H1 (cell line): Measurements from ENCODE around the gene CDKN1B. TPM values are rescaled to one million over a fixed set of nuclear protein-coding genes. Genes with fewer than 3 reads are reported as not detected.

Experiments used
- CTCF ChIA-PET: fragments of 300-600 bp; sonication (Branson Sonifier 250); formaldehyde crosslinking; loops from one replicate; lab custom pipeline; 2021; ENCODE audit not compliant: partially characterized antibody; lab: Charles Lee
- POLR2A ChIA-PET: fragments of 300-600 bp; sonication (Branson Sonifier 250); formaldehyde crosslinking; loops from one replicate; lab custom pipeline; 2021; ENCODE audit warnings: inconsistent platforms; ENCODE audit not compliant: partially characterized antibody; lab: Charles Lee
- DNase-seq, 2 experiments: peaks; one replicate each; pipeline versions ENCODE4 v3.0.0 to v3.0.0-alpha.2; 2010 to 2022; ENCODE audit warnings: low spot score in 2 of 2, low read depth in 1 of 2, mixed read lengths in 1 of 2
- FAIRE-seq: peaks from 2 replicates; lab custom pipeline; 2011; peaks lifted over from hg19 to GRCh38; lab: Jason Lieb, UNC
- H2AFZ ChIP-seq: 2 replicates; pipeline ENCODE4 v1.8.1; 2012; ENCODE audit warnings: low read length, inconsistent platforms
- H2AK5ac ChIP-seq: 2 replicates; pipeline ENCODE4 v1.6.1; 2013; ENCODE audit warnings: low read depth, low read length
- H2BK120ac ChIP-seq: replicated peaks from 2 replicates; pipeline ENCODE3; 2013; ENCODE audit warnings: low read depth, low read length, inconsistent platforms
- H2BK12ac ChIP-seq: 2 replicates; pipeline ENCODE4 v1.6.1; 2013; ENCODE audit warnings: low read depth, low read length
- H2BK15ac ChIP-seq: 2 replicates; pipeline ENCODE4 v1.6.1; 2013; ENCODE audit warnings: low read length
- H2BK20ac ChIP-seq: 2 replicates; pipeline ENCODE4 v1.6.1; 2013; ENCODE audit warnings: low read length
- H2BK5ac ChIP-seq: 2 replicates; pipeline ENCODE4 v1.6.1; 2013; ENCODE audit warnings: low read depth, low read length
- H3K14ac ChIP-seq: 2 replicates; pipeline ENCODE4 v1.6.1; 2013; ENCODE audit warnings: inconsistent platforms; ENCODE audit not compliant: insufficient read length
- H3K18ac ChIP-seq: 2 replicates; pipeline ENCODE4 v1.6.1; 2013; ENCODE audit warnings: low read length; ENCODE audit errors: extremely low read depth
- H3K23ac ChIP-seq: 2 replicates; pipeline ENCODE4 v1.6.1; 2013; ENCODE audit warnings: inconsistent platforms; ENCODE audit not compliant: insufficient read length
- H3K23me2 ChIP-seq: 2 replicates; pipeline ENCODE4 v1.6.1; 2013; ENCODE audit warnings: low read depth, low read length
- H3K27ac ChIP-seq: 2 replicates; pipeline ENCODE4 v1.6.1; 2011; ENCODE audit warnings: low read depth, low read length, inconsistent platforms
- H3K27me3 ChIP-seq, 4 experiments: replicated peaks in 1 of 4; 1 replicate in 1 of 4; 2 replicates in 3 of 4; pipeline versions ENCODE4 v1.6.1 to v1.8.1; 2011 to 2013; ENCODE audit warnings: low read length in 3 of 4, mild to moderate bottlenecking in 3 of 4, inconsistent platforms in 2 of 4, mixed read lengths in 2 of 4, moderate library complexity in 1 of 4; ENCODE audit not compliant: control insufficient read depth in 3 of 4, insufficient read depth in 3 of 4; ENCODE audit errors: extremely low read depth in 1 of 4
- H3K36me3 ChIP-seq, 4 experiments: 2 replicates each; pipeline versions ENCODE4 v1.6.1 to v1.8.1; 2011 to 2013; ENCODE audit warnings: mild to moderate bottlenecking in 4 of 4, low read length in 3 of 4, moderate library complexity in 2 of 4, control low read depth in 1 of 4, inconsistent platforms in 1 of 4; ENCODE audit not compliant: insufficient read depth in 4 of 4, control insufficient read depth in 2 of 4
- H3K4ac ChIP-seq: replicated peaks from 2 replicates; pipeline ENCODE3; 2013; ENCODE audit warnings: low read length, low read depth, mixed read lengths, inconsistent platforms; ENCODE audit not compliant: insufficient read length
- H3K4me1 ChIP-seq, 4 experiments: replicated peaks in 1 of 4; 1 replicate in 1 of 4; 2 replicates in 3 of 4; pipeline versions ENCODE4 v1.6.1 to v1.8.1; 2011 to 2013; ENCODE audit warnings: low read length in 3 of 4, inconsistent platforms in 2 of 4, mixed read lengths in 1 of 4; ENCODE audit not compliant: insufficient read depth in 4 of 4, control insufficient read depth in 3 of 4
- H3K4me2 ChIP-seq, 2 experiments: 2 replicates each; pipeline versions ENCODE4 v1.6.1 to v1.8.1; 2011 to 2013; ENCODE audit warnings: low read depth in 2 of 2, low read length in 2 of 2, control low read depth in 1 of 2, inconsistent platforms in 1 of 2, mild to moderate bottlenecking in 1 of 2; ENCODE audit not compliant: insufficient read depth in 1 of 2
- H3K4me3 ChIP-seq, 4 experiments: fragments of 200-600, 300-600 bp in 1 of 4; sonication (generic), shearing (Covaris generic), sonication (Bioruptor Twin) in 1 of 4; 2 replicates each; pipeline versions ENCODE4 v1.5.1 to v1.8.1; 2011 to 2016; ENCODE audit warnings: low read length in 4 of 4, low read depth in 3 of 4, control low read depth in 2 of 4, inconsistent platforms in 2 of 4, mild to moderate bottlenecking in 2 of 4, mixed read lengths in 1 of 4, moderate library complexity in 1 of 4; ENCODE audit not compliant: insufficient read depth in 2 of 4; ENCODE audit errors: extremely low read depth in 1 of 4
- H3K56ac ChIP-seq: replicated peaks from 2 replicates; pipeline ENCODE3; 2013; ENCODE audit warnings: low read depth, mild to moderate bottlenecking, mixed read lengths, low read length, inconsistent platforms; ENCODE audit not compliant: insufficient read length
- H3K79me1 ChIP-seq: 2 replicates; pipeline ENCODE4 v1.6.1; 2013; ENCODE audit warnings: low read depth, low read length, control low read depth
- H3K79me2 ChIP-seq, 2 experiments: 2 replicates each; pipeline versions ENCODE4 v1.6.1 to v1.8.1; 2012 to 2013; ENCODE audit warnings: low read length in 2 of 2, mild to moderate bottlenecking in 2 of 2, inconsistent platforms in 1 of 2; ENCODE audit not compliant: insufficient read depth in 2 of 2, control insufficient read depth in 1 of 2
- H3K9ac ChIP-seq, 4 experiments: replicated peaks in 1 of 4; 1 replicate in 1 of 4; 2 replicates in 3 of 4; pipeline versions ENCODE4 v1.6.1 to v1.8.1; 2011 to 2013; ENCODE audit warnings: low read depth in 3 of 4, low read length in 3 of 4, control low read depth in 2 of 4, mild to moderate bottlenecking in 2 of 4, moderate library complexity in 2 of 4, inconsistent platforms in 1 of 4; ENCODE audit errors: extremely low read depth in 1 of 4
- H3K9me3 ChIP-seq, 2 experiments: 2 replicates each; pipeline versions ENCODE4 v1.6.1 to v1.8.1; 2012 to 2013; ENCODE audit warnings: mild to moderate bottlenecking in 2 of 2, moderate library complexity in 2 of 2, control low read depth in 1 of 2, inconsistent platforms in 1 of 2, low read depth in 1 of 2, low read length in 1 of 2, mixed read lengths in 1 of 2; ENCODE audit not compliant: insufficient read depth in 2 of 2
- H4K20me1 ChIP-seq, 2 experiments: replicated peaks in 1 of 2; 2 replicates each; pipeline versions ENCODE3 to v1.8.1; 2011 to 2013; ENCODE audit warnings: inconsistent platforms in 2 of 2, low read length in 2 of 2, mild to moderate bottlenecking in 1 of 2; ENCODE audit not compliant: insufficient read depth in 2 of 2, control insufficient read depth in 1 of 2
- H4K5ac ChIP-seq: 2 replicates; pipeline ENCODE4 v1.6.1; 2013; ENCODE audit warnings: low read length, low read depth, mixed read lengths, inconsistent platforms; ENCODE audit not compliant: insufficient read length
- H4K8ac ChIP-seq: 2 replicates; pipeline ENCODE4 v1.8.0; 2013; ENCODE audit warnings: mild to moderate bottlenecking, moderate library complexity, low read length, inconsistent platforms; ENCODE audit not compliant: insufficient read depth; ENCODE audit errors: extremely low read depth
- H4K91ac ChIP-seq: replicated peaks from 2 replicates; pipeline ENCODE3; 2013; ENCODE audit warnings: low read length, mixed read lengths, inconsistent platforms; ENCODE audit not compliant: insufficient read length
- ASH2L ChIP-seq: fragments of 200-600, 300-600 bp; sonication (generic); IDR thresholded peaks from one replicate; pipeline ENCODE4 v1.7.1; 2017; ENCODE audit warnings: low read length
- CBX5 ChIP-seq: fragments of 300-800, 300-1000 bp; sonication (generic); IDR thresholded peaks from 2 replicates; pipeline ENCODE4 v1.7.1; 2016; ENCODE audit warnings: antibody characterized with exemption, low read length, low read depth
- CEBPB ChIP-seq: IDR thresholded peaks from 2 replicates; pipeline ENCODE4 v1.6.1; 2012; ENCODE audit warnings: low read depth, low read length
- CREB1 ChIP-seq: IDR thresholded peaks from 2 replicates; pipeline ENCODE4 v1.6.1; 2012; ENCODE audit warnings: inconsistent platforms
- HDAC2 ChIP-seq, 2 experiments: fragments of 300-600 bp in 1 of 2; sonication (generic) in 1 of 2; IDR thresholded peaks; 2 replicates each; pipeline ENCODE4 v1.6.1; 2011 to 2012; ENCODE audit warnings: low read depth in 2 of 2, low read length in 2 of 2, mild to moderate bottlenecking in 2 of 2, moderate library complexity in 2 of 2, borderline replicate concordance in 1 of 2, inconsistent platforms in 1 of 2
- KDM4A ChIP-seq: IDR thresholded peaks from one replicate; pipeline ENCODE4 v1.7.1; 2012; ENCODE audit warnings: low read depth, mild to moderate bottlenecking, moderate library complexity, low read length, inconsistent platforms; ENCODE audit not compliant: severe bottlenecking
- NRF1 ChIP-seq: IDR thresholded peaks from 2 replicates; pipeline ENCODE4 v1.6.1; 2011; ENCODE audit warnings: mild to moderate bottlenecking, low read depth, low read length, improper control_type of control experiment
- PHF8 ChIP-seq: fragments of 200-600 bp; sonication (generic); conservative IDR thresholded peaks from 2 replicates; pipeline ENCODE4 v1.7.1; 2012; ENCODE audit warnings: low read depth, mild to moderate bottlenecking, inconsistent platforms, low read length, moderate library complexity
- SUZ12 ChIP-seq: fragments of 200-600 bp; sonication (generic); IDR thresholded peaks from 2 replicates; pipeline ENCODE4 v1.6.1; 2012; ENCODE audit warnings: mild to moderate bottlenecking, inconsistent platforms, low read length, moderate library complexity, mixed read lengths
- WGBS, 2 experiments: shearing (Covaris generic) in 1 of 2; methylation state at CpG; one replicate each; pipeline versions ENCODE4 v1.1.6 to v1.1.7; 2013 to 2015; ENCODE audit warnings: low lambda C conversion rate in 2 of 2, mixed read lengths in 2 of 2, inconsistent platforms in 1 of 2, low coverage in 1 of 2, missing lambda C conversion rate in 1 of 2; ENCODE audit not compliant: insufficient replicate concordance in 2 of 2, insufficient coverage in 1 of 2, insufficient read length in 1 of 2; ENCODE audit errors: extremely low coverage in 1 of 2, missing lambda C conversion rate in 1 of 2; 5-methylcytosine and 5-hydroxymethylcytosine counted together
- polyA plus RNA-seq, 7 experiments: library from polyadenylated mRNA; depleted of rRNA in 3 of 7; stranded (reverse) in 5 of 7; unstranded in 2 of 7; fragments of >200 nt in 5 of 7; fragments of 200-250 nt in 2 of 7; gene quantifications; 1 replicate in 5 of 7; 2 replicates in 1 of 7; 4 replicates in 1 of 7; pipeline versions ENCODE4 v1.2.1 to v1.2.3, GENCODE V29; 2011 to 2013; ENCODE audit warnings: missing spikeins in 2 of 7, mixed read lengths in 2 of 7
- total RNA-seq: library from RNA; stranded (reverse); fragmentation: NEBNext Ultra II Directional; extraction: Animal tissue kit (Norgen Biotek cat#: 25700); gene quantifications from 2 replicates; pipeline ENCODE4 v1.2.1, GENCODE V29; 2021
- TF ChIP-seq, protein P1 (sequence below): IDR thresholded peaks from 2 replicates; pipeline ENCODE4 v1.6.1; 2012; ENCODE audit warnings: inconsistent platforms
- TF ChIP-seq, protein P2 (sequence below): IDR thresholded peaks from 2 replicates; pipeline ENCODE4 v1.6.1; 2011; ENCODE audit warnings: low read length, improper control_type of control experiment
- TF ChIP-seq, protein P3 (sequence below): IDR thresholded peaks from 2 replicates; pipeline ENCODE4 v1.6.1; 2012; ENCODE audit warnings: inconsistent platforms

The CDKN1B gene
- total and polyA plus RNA-seq, 2 of the 8 experiments (the other 6 are each of a cell fraction or from before 2014, with no cell fraction given): 6.5 to 27.2 TPM

DNA sequence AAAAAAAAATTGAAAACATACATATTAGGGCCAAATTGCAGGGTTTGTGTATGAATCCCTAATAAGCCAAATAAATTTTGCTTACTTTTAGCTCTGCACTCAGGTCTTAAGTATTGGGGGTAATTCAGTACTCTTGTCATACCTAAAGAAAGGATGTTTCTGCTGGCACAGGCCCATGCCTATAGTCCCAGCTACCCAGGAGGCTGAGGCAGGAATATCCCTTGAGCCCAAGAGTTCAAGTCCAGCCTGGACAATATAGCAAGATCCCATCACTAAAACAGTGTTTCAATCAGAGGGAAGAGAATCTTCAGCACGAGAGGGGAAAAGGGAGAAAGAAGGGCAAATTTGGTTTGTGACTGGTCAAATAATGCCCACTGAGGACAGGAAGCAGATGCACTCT is 17.8 kb upstream of the CDKN1B start:
- H3K4me2 ChIP-seq: no peak overlapping the region
- H3K4me1 ChIP-seq: peaks cover 0 to 13% (median 2%) of the 10 kb centered on the region in 4 experiments; a peak in 3 of 7 replicates
- no peak overlapping the region for H2BK20ac ChIP-seq
- CTCF ChIA-PET: interaction anchor here (0.7 to 2.1 kb wide), 4 partner anchors 17 to 136 kb away, joined by 3 to 8 read pairs (median 5); partner anchors contain the start of genes CDKN1B and DUSP16
- H3K27me3 ChIP-seq: no peaks in the 10 kb centered on the region
- no peak overlapping the region for H3K23ac ChIP-seq
- peak overlapping the region; percentile 45; the same call in 1 of the 2 replicates for H2BK12ac ChIP-seq
- POLR2A ChIA-PET: interaction anchor here (1.7 kb wide), 1 partner anchor 12 kb away, joined by 4 read pairs; no protein-coding TSS in a partner anchor
- H3K27ac ChIP-seq: no peak overlapping the region
- DNase-seq: no peak
- H4K8ac ChIP-seq: no peak overlapping the region
- no peaks in the 10 kb centered on the region for H3K36me3 ChIP-seq
- no peak overlapping the region for H3K18ac ChIP-seq
- 0 out of 2 replicates have a peak overlapping the region, but pooled peaks have one; percentile 55 for H2BK15ac ChIP-seq
- H3K9me3 ChIP-seq: no peaks in the 10 kb centered on the region
- H2AFZ ChIP-seq: no peak overlapping the region
- 0 out of 2 replicates have a peak overlapping the region, but pooled peaks have one; percentile 56 for H2AK5ac ChIP-seq
- 89% methylated on average over 1 of the region's 1 CpG; no CpG with 5 or more reads in 1 of the 2 experiments for WGBS, 2 experiments
- no peak for FAIRE-seq
- H3K79me2 ChIP-seq: no peaks in the 10 kb centered on the region
- no peak overlapping the region for H3K4me3 ChIP-seq
- no peak overlapping the region for H3K56ac ChIP-seq
- no peaks in the 10 kb centered on the region for H3K79me1 ChIP-seq
- no peak overlapping the region for H4K91ac ChIP-seq
- H3K23me2 ChIP-seq: peaks cover 4% of the 10 kb centered on the region; the same call in 1 of the 2 replicates
- H3K9ac ChIP-seq: no peak overlapping the region
- no peaks in the 10 kb centered on the region for H4K20me1 ChIP-seq
- no peak overlapping the region for H2BK120ac ChIP-seq
- no peak overlapping the region for H3K14ac ChIP-seq
- no peak overlapping the region for H3K4ac ChIP-seq
- H2BK5ac ChIP-seq: no peak overlapping the region
- H4K5ac ChIP-seq: no peak overlapping the region
- TF ChIP-seq, protein P1, sequence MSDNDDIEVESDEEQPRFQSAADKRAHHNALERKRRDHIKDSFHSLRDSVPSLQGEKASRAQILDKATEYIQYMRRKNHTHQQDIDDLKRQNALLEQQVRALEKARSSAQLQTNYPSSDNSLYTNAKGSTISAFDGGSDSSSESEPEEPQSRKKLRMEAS: no peak
- TF ChIP-seq CREB1: no peak
- TF ChIP-seq, protein P2, sequence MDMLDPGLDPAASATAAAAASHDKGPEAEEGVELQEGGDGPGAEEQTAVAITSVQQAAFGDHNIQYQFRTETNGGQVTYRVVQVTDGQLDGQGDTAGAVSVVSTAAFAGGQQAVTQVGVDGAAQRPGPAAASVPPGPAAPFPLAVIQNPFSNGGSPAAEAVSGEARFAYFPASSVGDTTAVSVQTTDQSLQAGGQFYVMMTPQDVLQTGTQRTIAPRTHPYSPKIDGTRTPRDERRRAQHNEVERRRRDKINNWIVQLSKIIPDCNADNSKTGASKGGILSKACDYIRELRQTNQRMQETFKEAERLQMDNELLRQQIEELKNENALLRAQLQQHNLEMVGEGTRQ: no peak
- no peak for TF ChIP-seq KDM4A
- no peak for TF ChIP-seq CEBPB
- no peak for TF ChIP-seq SUZ12
- no peak for TF ChIP-seq PHF8
- TF ChIP-seq, protein P3, sequence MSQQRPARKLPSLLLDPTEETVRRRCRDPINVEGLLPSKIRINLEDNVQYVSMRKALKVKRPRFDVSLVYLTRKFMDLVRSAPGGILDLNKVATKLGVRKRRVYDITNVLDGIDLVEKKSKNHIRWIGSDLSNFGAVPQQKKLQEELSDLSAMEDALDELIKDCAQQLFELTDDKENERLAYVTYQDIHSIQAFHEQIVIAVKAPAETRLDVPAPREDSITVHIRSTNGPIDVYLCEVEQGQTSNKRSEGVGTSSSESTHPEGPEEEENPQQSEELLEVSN: no peak
- no peak for TF ChIP-seq CBX5
- no peak for TF ChIP-seq ASH2L
- TF ChIP-seq NRF1: no peak
- TF ChIP-seq HDAC2 (IDR thresholded peaks at IDR 0.05; ENCODE audit: borderline replicate concordance in 1 of 2, low read depth in 2 of 2, low read length in 2 of 2): no peak
